H9 (cell line): ENCODE data around the gene WDR33. TPM values are rescaled to one million over a fixed set of nuclear protein-coding genes. Genes with fewer than 3 reads are reported as not detected.

Source experiments
- DNase-seq: peaks from one replicate; pipeline ENCODE4 v3.0.0-alpha.2; 2017
- H2AFZ ChIP-seq: one replicate; pipeline ENCODE4 v1.6.1; 2013; ENCODE audit warnings: mild to moderate bottlenecking, low read length, control low read depth, moderate library complexity
- H2AK5ac ChIP-seq: 2 replicates; pipeline ENCODE4 v1.6.1; 2013; ENCODE audit warnings: low read length, control low read depth, mixed read lengths; ENCODE audit not compliant: insufficient read length
- H2BK120ac ChIP-seq: one replicate; pipeline ENCODE4 v1.6.1; 2013; ENCODE audit warnings: low read depth, mild to moderate bottlenecking, low read length, control low read depth, inconsistent platforms; ENCODE audit not compliant: poor library complexity, severe bottlenecking
- H2BK12ac ChIP-seq: 2 replicates; pipeline ENCODE4 v1.6.1; 2013; ENCODE audit warnings: low read length, control low read depth, mixed read lengths, low read depth; ENCODE audit not compliant: insufficient read length
- H2BK15ac ChIP-seq: 2 replicates; pipeline ENCODE4 v1.6.1; 2013; ENCODE audit warnings: low read depth, low read length, control low read depth
- H2BK20ac ChIP-seq: one replicate; pipeline ENCODE4 v1.6.1; 2013; ENCODE audit warnings: low read depth, mild to moderate bottlenecking, low read length, control low read depth, inconsistent platforms; ENCODE audit not compliant: poor library complexity, severe bottlenecking
- H2BK5ac ChIP-seq: 2 replicates; pipeline ENCODE4 v1.6.1; 2013; ENCODE audit warnings: low read length, control low read depth, mixed read lengths; ENCODE audit not compliant: insufficient read length
- H3K14ac ChIP-seq: 2 replicates; pipeline ENCODE4 v1.6.1; 2013; ENCODE audit warnings: low read length, control low read depth; ENCODE audit not compliant: insufficient read depth
- H3K18ac ChIP-seq: 2 replicates; pipeline ENCODE4 v1.6.1; 2013; ENCODE audit warnings: low read depth, mild to moderate bottlenecking, mixed read lengths, low read length, control low read depth; ENCODE audit not compliant: insufficient read length
- H3K23ac ChIP-seq: 2 replicates; pipeline ENCODE4 v1.6.1; 2013; ENCODE audit warnings: low read length, control low read depth, mixed read lengths, low read depth; ENCODE audit not compliant: insufficient read length
- H3K23me2 ChIP-seq: 2 replicates; pipeline ENCODE4 v1.6.1; 2013; ENCODE audit warnings: low read depth, mild to moderate bottlenecking, mixed read lengths, low read length, control low read depth; ENCODE audit not compliant: insufficient read length, poor library complexity, severe bottlenecking
- H3K27ac ChIP-seq: 2 replicates; pipeline ENCODE4 v1.5.1; 2013; ENCODE audit warnings: low read length, control low read depth, mixed read lengths, low read depth; ENCODE audit not compliant: insufficient read length
- H3K27me3 ChIP-seq: 2 replicates; pipeline ENCODE4 v1.6.1; 2013; ENCODE audit warnings: low read length, control low read depth, inconsistent platforms; ENCODE audit not compliant: insufficient read depth
- H3K4ac ChIP-seq: 2 replicates; pipeline ENCODE4 v1.6.1; 2013; ENCODE audit warnings: low read depth, mild to moderate bottlenecking, control low read depth, inconsistent platforms, low read length, moderate library complexity
- H3K4me1 ChIP-seq: 2 replicates; pipeline ENCODE4 v1.6.1; 2013; ENCODE audit warnings: low read length, control low read depth, inconsistent platforms; ENCODE audit not compliant: insufficient read depth
- H3K4me2 ChIP-seq: 2 replicates; pipeline ENCODE4 v1.6.1; 2013; ENCODE audit warnings: low read length, control low read depth, mixed read lengths; ENCODE audit not compliant: insufficient read length, insufficient read depth
- H3K56ac ChIP-seq: 2 replicates; pipeline ENCODE4 v1.6.1; 2013; ENCODE audit warnings: low read depth, mild to moderate bottlenecking, mixed read lengths, low read length, control low read depth; ENCODE audit not compliant: insufficient read length
- H3K79me1 ChIP-seq: 2 replicates; pipeline ENCODE4 v1.6.1; 2013; ENCODE audit warnings: low read depth, mild to moderate bottlenecking, moderate library complexity, low read length, control low read depth, inconsistent platforms; ENCODE audit not compliant: insufficient read depth, poor library complexity, severe bottlenecking
- H3K79me2 ChIP-seq: 2 replicates; pipeline ENCODE4 v1.6.1; 2013; ENCODE audit warnings: low read length, control low read depth, inconsistent platforms; ENCODE audit not compliant: insufficient read depth
- H3K9ac ChIP-seq: 2 replicates; pipeline ENCODE4 v1.6.1; 2013; ENCODE audit warnings: low read length, control low read depth, mixed read lengths; ENCODE audit not compliant: insufficient read length; ENCODE audit errors: extremely low read depth
- H3K9me3 ChIP-seq: one replicate; pipeline ENCODE4 v1.6.1; 2013; ENCODE audit warnings: low read depth, low read length, inconsistent platforms; ENCODE audit not compliant: control insufficient read depth
- H3T11ph ChIP-seq: one replicate; pipeline ENCODE4 v1.6.1; 2013; ENCODE audit warnings: mild to moderate bottlenecking, low read length, control low read depth, inconsistent platforms
- H4K20me1 ChIP-seq: one replicate; pipeline ENCODE4 v1.6.1; 2013; ENCODE audit not compliant: control insufficient read depth, insufficient read length, insufficient read depth
- H4K5ac ChIP-seq: 2 replicates; pipeline ENCODE4 v1.6.1; 2013; ENCODE audit warnings: low read depth, mild to moderate bottlenecking, mixed read lengths, low read length, control low read depth; ENCODE audit not compliant: insufficient read length
- H4K8ac ChIP-seq: replicated peaks from 2 replicates; pipeline ENCODE4 v1.6.1; 2013; ENCODE audit warnings: low read length, control low read depth, mixed read lengths, low read depth; ENCODE audit not compliant: insufficient read length
- H4K91ac ChIP-seq: 2 replicates; pipeline ENCODE4 v1.6.1; 2013; ENCODE audit warnings: low read depth, mild to moderate bottlenecking, moderate library complexity, mixed read lengths, low read length, control low read depth; ENCODE audit not compliant: insufficient read length
- H3K27ac Mint-ChIP-seq, 3 experiments: 2 replicates in 2 of 3; 3 replicates in 1 of 3; pipeline ENCODE4 v1.8.0; 2020 to 2021; ENCODE audit warnings: mixed read lengths in 3 of 3, mild to moderate bottlenecking in 1 of 3, moderate library complexity in 1 of 3
- H3K27me3 Mint-ChIP-seq: 2 replicates; pipeline ENCODE4 v1.8.0; 2021; ENCODE audit warnings: low read depth, mild to moderate bottlenecking, moderate library complexity, mixed read lengths
- H3K36me3 Mint-ChIP-seq, 3 experiments: 2 replicates in 2 of 3; 3 replicates in 1 of 3; pipeline ENCODE4 v1.8.0; 2020 to 2021; ENCODE audit warnings: low read depth in 3 of 3, mixed read lengths in 3 of 3; ENCODE audit not compliant: insufficient read depth in 1 of 3
- H3K4me1 Mint-ChIP-seq, 2 experiments: 2 replicates each; pipeline ENCODE4 v1.8.0; 2020; ENCODE audit warnings: mixed read lengths in 2 of 2
- H3K4me3 Mint-ChIP-seq, 2 experiments: 2 replicates in 1 of 2; 3 replicates in 1 of 2; pipeline ENCODE4 v1.8.0; 2020 to 2021; ENCODE audit warnings: mild to moderate bottlenecking in 2 of 2, mixed read lengths in 2 of 2, moderate library complexity in 1 of 2
- H3K9me3 Mint-ChIP-seq, 2 experiments: 2 replicates in 1 of 2; 3 replicates in 1 of 2; pipeline ENCODE4 v1.8.0; 2020; ENCODE audit warnings: mild to moderate bottlenecking in 2 of 2, mixed read lengths in 2 of 2, moderate library complexity in 1 of 2
- CTCF ChIP-seq: fragments of 200-600 bp; sonication (generic); conservative IDR thresholded peaks from 3 replicates; pipeline ENCODE4 v1.8.0; 2021; ENCODE audit warnings: antibody characterized with exemption, mild to moderate bottlenecking
- WGBS: extraction: QIAGEN DNeasy Blood & Tissue Kit; methylation state at CpG from one replicate; pipeline ENCODE4 v1.1.7; 2013; ENCODE audit warnings: missing lambda C conversion rate, low lambda C conversion rate, mixed read lengths; ENCODE audit not compliant: insufficient read length; ENCODE audit errors: extremely low coverage; 5-methylcytosine and 5-hydroxymethylcytosine counted together
- total RNA-seq: library from RNA; stranded (reverse); gene quantifications from 2 replicates; pipeline ENCODE4 v1.2.1, GENCODE V29; 2021

Gene WDR33
- total RNA-seq, 1 experiment from 2014 or later: 86.0 TPM

- Mint-ChIP-seq H3K9me3 (no peaks in the 10 kb centered on the region), H3K4me1 (peaks cover 6 to 10% of the 10 kb centered on the region in 2 experiments; a peak in 3 of 4 replicates), H3K27ac (no peak overlapping the region), H3K36me3 (no peaks in the 10 kb centered on the region; a peak in 1 of 7 replicates), H3K4me3 (no peak overlapping the region), H3K27me3 (peaks cover 75% of the 10 kb centered on the region)
- Histone ChIP-seq H2AK5ac (no peak overlapping the region), H2BK20ac (no peak overlapping the region), H3K79me2 (no peaks in the 10 kb centered on the region), H3K23ac (no peak overlapping the region), H3K27ac (no peak overlapping the region), H2BK12ac (no peak overlapping the region), H4K20me1 (no peaks in the 10 kb centered on the region), H2AFZ (no peak overlapping the region), H3K56ac (no peak overlapping the region), H3K9ac (no peak overlapping the region), H3K79me1 (no peaks in the 10 kb centered on the region), H3K4ac (no peak overlapping the region), H3K27me3 (peaks cover 13% of the 10 kb centered on the region), H3K14ac (no peak overlapping the region), H2BK15ac (no peak overlapping the region), H3K4me1 (no peaks in the 10 kb centered on the region), H3K18ac (no peak overlapping the region), H3K9me3 (no peaks in the 10 kb centered on the region), H2BK5ac (no peak overlapping the region), H4K8ac (no peak overlapping the region), H3K4me2 (no peak overlapping the region), H4K91ac (no peak overlapping the region), H3K23me2 (peaks cover 6% of the 10 kb centered on the region), H4K5ac (no peak overlapping the region), H3T11ph (no peak overlapping the region), H2BK120ac (no peak overlapping the region)
- WGBS: no CpG with 5 or more reads among the region's 20 CpGs
- DNase-seq: no peak
- no peak for TF ChIP-seq CTCF
Measured at GRCh38 chr2:127672341-127673224, 138.4 kb downstream of the WDR33 start.
